Activated naive CD8-positive, alpha-beta T cell treated with anti-CD3 and anti-CD28 coated beads, Interleukin-2, amount 50 U/mL, for 16 hours (primary cell): ENCODE results near the gene SLC5A9.
"Not testable (repeated sequence)": the region's sequence is repeated elsewhere in the genome, so short reads cannot be mapped to it uniquely, and the experiment has no call there.

ENCODE experiments used
- DNase-seq: peaks from one replicate; pipeline ENCODE4 v3.0.0-alpha.2; 2020; ENCODE audit warnings: low read depth, low spot score

SLC5A9 gene

GRCh38 chr1:48213462-48213861, 9.1 kb upstream of the SLC5A9 start:
- not testable (repeated sequence) for DNase-seq

DNA sequence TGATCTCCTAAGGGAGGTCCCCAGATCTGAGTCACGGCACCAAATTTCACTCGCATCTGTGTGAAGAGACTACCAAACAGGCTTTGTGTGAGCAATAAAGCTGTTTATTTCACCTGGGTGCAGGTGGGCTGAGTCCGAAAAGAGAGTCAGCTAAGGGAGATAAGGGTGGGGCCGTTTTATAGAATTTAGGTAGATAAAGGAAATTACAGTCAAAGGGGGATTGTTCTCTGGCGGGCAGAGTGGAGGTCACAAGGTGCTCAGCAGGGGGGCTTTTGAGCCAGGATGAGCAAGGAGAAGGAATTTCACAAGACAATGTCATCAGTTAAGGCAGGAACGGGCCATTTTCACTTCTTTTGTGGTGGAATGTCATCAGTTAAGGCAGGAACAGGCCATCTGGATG, 8.2 kb upstream of the SLC5A9 start:
- not testable (repeated sequence) for DNase-seq

DNA sequence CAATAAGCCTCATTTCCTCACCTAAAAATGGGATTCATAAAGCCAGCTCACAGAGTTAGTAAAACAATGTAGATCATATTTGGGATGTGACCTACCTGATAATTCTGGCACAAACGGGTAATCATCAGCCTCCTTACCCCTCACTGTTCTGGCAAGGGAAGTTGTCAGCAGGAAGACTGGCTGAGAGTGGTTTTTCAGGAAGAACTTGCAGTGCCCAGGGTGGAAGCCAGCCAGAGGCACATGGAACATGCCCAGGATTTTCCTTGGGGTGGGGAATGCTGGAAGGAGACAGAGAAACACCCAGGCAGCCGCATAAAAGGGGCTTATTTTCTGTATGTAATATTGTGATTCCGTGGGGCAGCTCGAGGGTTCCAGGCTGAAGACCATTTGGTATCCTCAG, 7.7 kb upstream of the SLC5A9 start:
- DNase-seq: no peak

DNA sequence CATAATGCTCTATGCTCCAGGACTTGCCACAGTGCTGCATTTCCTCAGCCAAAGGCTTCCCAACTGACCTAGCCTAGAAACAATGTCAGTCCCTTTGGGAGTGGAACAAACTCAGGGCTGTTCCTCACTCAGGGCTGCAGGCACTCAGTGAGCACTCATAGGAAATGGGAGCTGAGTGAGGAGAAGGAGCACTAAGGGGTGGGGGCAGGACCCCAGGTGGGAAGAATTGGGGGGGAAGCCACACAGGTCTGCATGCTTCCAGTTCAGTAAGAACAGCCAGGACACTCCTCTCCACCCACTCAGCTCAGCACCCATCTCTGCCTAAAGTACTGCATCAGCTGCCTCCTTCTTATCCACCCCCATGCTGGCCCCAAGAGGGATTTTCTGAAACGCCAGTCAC, 7.3 kb upstream of the SLC5A9 start:
- no peak for DNase-seq

DNA sequence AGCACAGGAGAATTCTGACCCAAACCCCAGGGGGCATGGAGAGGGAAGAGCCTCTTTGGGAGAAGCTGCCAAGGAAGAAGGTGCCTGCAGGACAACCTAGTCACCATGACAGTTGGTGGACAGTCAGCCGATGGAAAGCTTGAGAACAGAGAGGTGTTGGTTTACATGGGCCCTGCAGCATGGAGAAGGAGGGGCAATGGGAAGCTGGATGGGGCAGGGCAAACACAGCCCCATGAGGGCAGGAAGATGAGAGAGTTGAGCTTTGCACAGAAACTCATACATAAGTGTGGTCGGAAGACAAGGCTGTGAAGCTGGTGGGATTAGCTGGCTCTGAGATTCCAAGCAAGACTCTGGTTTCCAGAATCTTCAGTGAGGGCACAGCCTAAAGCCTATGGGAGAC, 6.6 kb upstream of the SLC5A9 start:
- no peak for DNase-seq

DNA sequence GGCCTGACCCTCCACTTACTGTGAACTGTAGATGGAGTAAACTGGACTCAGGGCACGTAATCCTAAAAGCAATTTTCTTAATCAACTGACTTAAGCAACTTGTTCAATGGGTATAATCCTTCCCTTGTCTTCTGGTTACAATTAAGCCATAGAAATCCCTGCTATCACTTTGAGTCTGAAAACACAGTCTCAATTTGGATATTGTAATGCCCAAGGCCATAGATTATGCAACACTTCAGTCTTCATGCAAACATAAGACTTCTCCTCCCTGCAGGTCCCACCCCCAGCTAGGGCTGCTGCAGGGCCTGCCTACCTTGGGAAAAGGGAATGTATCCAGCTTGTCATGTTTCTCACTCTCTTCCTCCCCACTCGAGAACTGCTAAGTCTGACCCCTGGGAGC, 6.2 kb upstream of the SLC5A9 start:
- DNase-seq: no peak

- DNase-seq: no peak
Observed at GRCh38 chr1:48216941-48217340, 5.6 kb upstream of the SLC5A9 start.

DNA sequence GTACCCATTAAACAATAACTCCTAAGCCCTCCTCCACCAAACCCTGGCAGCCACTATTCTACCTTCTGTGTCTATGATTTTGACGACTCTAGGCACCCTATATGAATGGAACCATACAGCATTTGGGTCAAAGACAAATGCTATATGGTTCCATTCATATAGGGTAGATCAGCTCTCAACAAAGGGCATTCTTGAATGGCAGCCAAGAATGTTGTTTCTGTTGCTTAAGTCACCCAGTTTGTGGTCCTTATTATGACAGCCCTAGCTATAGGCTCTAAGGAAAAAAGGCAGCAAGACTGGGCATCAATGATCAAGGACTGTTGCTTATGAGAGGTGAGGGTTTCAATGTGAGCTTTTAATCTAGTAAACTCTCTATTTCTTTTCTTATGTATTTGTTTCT, 4.7 kb upstream of the SLC5A9 start:
- no peak for DNase-seq

- DNase-seq: no peak
Observed at GRCh38 chr1:48219803-48220202, 2.7 kb upstream of the SLC5A9 start.

- DNase-seq: no peak
Observed at GRCh38 chr1:48221122-48221521, 1.4 kb upstream of the SLC5A9 start.

DNA sequence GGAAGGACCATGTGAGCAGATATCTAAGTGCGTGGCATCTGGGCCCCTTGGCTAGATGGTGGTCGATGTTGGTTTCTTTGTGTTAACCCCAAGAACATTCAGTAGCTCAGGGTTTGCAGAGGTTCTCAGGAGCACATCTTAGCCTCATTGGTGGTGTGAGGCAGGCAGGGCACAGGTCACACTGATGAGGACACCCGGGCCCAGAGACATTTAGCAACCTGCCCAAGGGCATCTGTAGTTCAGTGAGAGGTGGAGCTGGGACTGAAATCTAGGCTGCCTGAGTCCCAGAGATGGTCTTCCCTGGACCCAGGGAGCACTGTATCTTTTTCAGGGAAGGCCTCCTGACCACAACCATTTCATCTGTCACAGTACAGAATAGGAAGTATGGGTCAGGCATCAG, 859 bp upstream of the SLC5A9 start:
- no peak for DNase-seq

DNA sequence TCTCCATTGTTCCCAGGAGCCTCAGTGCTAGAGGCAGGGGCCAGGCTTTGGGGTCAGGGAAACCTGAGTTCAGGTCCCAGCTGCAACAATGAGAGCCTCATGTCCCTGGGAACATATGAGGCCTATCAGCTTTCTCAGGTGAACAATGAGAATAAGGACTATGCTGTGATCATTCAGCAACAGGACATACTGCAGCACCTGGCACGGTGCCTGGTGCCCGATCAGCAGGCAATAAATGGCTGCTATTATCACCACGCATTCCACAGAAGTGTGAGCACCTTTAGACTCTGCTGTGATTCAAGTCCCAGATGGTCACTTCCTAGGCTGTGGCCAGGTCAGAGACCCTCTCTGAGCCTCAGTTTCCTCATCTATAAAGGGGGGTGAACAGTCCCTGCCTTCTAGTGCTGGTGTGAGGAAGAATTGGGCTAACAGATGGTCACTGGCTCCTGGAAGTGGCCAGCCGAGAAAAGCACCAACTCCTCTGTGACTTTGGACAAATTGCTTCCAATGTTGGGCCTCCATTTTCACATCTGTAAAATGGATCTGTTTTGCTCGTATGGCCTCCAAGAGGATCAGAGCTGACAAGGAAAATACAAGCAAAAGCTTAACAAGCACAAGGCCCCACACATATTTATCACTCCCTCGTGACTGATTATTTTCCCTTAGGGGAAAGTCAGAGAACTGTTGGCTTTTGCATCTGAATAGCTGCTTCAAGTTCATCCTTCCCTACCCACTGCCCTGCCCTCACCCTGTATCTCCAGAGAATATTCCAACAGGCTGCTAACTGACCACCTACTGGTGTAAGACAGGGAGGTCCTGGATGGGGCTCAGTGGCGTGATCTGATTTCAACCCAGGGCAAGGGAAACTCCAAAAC, 1.1 kb downstream of the SLC5A9 start:
- DNase-seq: no peak

GRCh38 chr1:48224791-48225190, 2.3 kb downstream of the SLC5A9 start:
- no peak for DNase-seq

DNA sequence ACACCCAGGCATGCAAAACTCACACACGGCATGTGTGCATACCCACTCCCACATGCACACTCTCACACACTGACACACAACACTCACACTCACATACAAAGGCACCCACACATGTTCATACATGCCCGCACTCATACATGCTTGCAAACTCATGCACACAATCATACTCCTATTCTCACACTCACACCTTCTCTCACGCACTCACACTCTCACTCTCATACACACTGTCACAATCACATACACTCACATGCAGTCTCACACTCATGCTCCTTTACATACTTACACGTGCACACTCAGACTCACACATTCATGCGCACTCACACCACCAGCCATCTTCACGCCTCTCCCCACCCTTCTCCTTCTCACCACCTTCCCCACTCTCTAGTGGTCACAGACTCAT, 3.1 kb downstream of the SLC5A9 start:
- DNase-seq: no peak

GRCh38 chr1:48227165-48228013, 4.9 kb downstream of the SLC5A9 start:
- DNase-seq: no peak

GRCh38 chr1:48228156-48228555, 5.6 kb downstream of the SLC5A9 start:
- DNase-seq: no peak

GRCh38 chr1:48229317-48229716, 6.8 kb downstream of the SLC5A9 start:
- no peak for DNase-seq

DNA sequence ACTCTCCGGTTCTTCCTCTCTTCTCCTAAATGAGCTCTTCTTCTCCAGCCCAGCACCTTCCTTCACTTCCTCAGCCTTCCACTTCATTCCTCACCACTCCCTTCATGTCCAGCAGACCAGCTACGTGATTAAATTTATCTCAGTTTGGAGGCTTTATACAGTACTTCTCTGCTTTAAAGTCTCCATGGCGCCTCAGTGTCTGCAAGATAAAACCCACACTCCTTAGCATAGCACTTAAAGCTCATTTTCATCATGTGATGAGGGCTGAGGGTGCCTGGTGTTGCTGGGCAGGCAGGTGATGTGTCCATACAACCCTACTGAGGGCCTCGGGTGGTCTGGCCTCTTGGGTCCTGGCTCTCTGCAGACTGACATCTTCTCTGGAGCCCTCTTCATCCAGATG, 7.7 kb downstream of the SLC5A9 start:
- DNase-seq: no peak

GRCh38 chr1:48232722-48233121, 10.2 kb downstream of the SLC5A9 start:
- no peak for DNase-seq

DNA sequence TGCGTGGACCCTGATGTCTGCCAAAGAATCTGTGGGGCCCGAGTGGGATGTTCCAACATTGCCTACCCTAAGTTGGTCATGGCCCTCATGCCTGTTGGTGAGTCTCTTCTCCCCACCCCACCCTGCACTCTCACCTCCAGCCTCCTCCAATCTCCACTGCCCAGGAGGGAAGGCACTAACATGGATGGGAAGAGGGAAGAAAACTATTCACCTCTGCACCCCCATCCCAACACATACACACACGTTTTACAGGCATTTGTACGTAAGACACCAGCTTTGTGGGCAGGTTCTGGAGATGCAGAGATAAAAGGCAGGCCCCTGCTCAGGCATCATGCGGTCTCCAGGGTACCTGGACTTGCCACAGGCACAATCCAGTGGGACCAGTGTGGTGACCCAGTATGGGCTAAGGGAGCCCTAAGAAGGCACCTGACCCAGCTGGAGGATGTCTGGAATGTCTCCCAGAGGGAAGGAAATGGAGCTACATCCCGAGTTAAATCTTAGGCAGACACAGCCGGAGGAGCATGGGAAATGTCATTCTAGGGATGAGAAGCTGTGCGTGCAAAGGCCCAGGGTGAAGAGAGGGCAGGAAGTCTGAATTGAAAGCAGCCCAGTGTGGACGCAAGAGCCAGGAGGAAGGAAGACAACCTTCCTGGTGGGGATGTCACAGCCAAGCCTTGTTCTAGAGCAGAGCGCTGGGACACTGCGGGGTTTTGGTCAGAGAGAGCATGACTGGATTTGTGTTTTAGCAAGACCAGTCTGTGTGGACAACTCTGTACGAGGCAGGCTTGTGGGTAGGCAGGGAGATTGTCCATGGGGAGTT, 11.4 kb downstream of the SLC5A9 start:
- DNase-seq: no peak

DNA sequence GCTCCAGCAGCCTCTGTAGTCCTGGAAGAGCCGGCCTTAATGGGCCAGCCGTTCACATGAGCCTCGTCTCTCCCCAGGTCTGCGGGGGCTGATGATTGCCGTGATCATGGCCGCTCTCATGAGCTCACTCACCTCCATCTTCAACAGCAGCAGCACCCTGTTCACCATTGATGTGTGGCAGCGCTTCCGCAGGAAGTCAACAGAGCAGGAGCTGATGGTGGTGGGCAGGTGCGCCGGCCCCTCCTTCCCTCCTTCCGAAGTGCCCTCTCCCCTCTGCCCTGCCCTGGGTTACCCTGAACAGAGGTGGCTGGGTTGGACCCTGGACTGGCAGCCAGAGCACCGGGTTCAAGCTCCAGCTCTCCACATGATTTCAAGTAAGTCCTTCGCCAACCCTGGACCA, 13.1 kb downstream of the SLC5A9 start:
- DNase-seq: no peak
